ENCODE results near the gene HBEGF.

HBEGF gene

DNA sequence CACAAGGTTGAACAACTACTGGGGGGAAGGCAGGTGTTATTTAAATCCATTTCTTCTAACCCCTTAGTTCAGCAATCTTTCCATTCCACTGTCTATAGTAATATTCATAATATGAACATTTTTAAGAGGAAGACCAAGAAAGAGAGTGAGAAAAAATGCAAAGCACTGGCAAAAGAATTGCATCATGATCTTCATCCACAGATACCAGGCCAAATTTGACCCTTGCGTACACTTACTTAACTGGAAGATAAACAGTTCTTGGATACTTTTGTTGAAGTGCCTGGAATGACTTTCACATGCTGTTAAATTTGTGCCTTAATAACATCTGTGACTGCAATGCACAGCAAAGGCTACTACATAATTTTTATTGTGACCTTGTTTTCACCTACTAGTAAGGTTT lies 45.3 kb downstream of the HBEGF start:
- no peak for DNase-seq

DNA sequence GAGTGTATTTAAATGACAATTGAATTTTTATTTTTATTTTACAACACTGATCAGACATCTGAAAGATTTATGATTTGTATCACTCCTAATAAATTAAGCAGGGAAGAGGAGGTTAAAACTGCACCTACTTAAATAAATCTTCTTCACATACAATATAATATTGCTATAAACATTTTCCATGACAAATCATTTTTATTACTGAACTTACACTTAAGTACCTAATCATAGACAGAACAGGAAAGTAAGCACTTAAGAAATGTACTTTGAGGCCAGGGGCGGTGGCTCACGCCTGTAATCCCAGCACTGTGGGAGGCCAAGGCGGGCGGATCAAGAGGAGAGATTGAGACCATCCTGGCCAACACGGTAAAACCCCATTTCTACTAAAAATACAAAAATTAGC lies 47.3 kb downstream of the HBEGF start:
- no peak for DNase-seq

DNA sequence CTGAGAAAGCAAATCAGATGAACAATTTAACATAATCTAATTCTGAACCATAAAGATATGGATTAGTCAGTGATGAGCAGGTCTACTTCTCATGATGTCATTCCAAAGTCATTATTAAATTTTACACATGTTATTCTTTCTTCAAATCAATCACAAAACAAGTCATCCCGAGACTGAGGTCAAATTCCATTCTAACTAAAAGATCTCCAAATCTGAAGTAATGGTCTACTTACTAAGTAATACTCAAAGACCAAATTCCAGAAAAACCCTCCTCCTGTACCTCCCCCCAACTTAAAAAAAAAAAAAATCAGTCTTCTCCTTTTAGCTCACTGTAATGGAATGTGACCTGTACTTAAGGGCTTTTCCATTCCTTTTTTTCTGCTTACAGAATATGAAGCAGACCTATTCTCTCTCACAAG lies 48.2 kb downstream of the HBEGF start:
- no peak for DNase-seq

DNA sequence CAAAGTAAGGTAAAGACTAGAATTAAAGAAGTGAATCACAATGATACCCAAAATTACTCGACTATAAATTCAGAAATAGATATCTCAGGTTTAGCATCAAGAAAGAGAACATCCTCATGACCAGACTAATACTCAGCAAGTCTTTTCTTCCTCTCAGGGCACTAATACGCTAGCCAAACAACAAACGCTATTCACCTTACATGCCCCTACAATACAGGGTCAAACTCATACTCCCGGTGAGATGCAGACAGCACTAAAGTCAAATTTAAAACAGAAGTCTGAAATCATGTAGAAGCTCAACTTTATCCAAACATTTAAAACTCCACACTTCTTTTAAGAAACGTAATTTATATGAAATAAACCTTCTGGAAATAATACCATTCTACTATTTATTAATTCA lies 49.1 kb downstream of the HBEGF start:
- DNase-seq, result no peak

DNA sequence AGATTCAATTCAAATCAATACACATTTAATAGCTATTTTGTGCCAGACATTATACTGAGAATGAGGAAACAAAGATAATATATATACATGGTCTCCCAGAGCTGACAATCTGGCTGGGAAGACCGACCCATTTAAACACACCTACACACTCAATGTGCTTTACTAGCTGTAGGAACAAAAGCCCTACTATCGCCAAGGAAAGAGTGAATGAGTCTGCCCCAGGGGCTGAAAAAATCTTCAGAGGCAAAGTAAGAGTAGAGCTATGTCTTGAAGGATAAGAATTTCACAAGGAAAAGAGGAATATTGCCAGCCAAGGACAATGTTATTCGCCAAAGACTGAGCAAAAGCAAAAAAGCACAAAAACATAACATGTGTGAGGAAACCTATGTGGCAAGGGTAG lies 50.1 kb downstream of the HBEGF start:
- no peak for DNase-seq

DNA sequence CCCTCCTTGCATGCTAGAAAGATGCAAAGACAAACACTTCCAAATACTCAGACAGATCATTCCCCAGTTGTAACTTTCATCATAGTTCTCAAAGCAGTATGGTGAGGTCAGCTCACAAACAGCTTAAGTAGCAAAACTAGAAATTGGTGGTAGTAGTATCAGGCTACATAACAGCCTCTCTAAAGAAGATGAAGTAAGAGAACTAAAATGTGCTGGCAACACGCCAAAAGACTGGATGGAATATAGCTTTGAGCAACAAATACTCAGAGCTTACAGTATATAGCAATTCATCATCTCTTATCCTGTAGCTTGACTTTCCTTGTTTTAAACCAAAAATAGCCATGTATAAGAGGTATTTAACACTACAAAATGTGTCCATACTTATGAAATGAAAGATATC lies 51.0 kb downstream of the HBEGF start:
- DNase-seq, result no peak

DNA sequence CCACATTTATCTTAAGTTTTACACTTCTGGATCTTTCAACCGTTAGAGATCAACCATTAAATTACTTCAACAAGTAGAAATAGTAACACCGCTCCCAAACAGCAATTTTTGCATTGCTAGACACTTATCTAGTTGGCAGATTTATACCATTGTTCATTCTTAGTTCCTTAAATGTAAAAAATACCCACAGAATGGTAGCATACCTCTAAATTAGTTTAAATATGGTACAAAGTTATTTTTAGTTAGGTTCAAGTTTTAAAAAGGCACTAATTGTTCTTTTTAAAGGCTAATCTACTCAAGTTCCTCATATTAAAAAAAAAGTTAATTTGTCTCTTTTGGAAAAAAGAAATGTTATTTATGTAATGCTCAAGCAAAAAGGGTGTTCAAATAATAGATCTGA lies 51.6 kb downstream of the HBEGF start:
- no peak for DNase-seq

DNA sequence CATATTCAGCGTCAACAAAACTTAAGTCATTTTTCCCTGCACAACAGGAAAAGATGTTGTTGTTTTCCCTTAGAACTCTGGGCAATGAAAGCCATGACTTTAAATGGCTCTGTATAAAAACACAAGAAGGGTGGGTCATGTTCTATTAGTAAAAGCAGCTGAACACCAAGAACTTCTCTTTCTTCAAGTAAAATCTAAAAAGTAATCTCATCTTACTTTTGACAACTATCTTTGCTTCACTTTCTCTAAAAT lies 52.6 kb downstream of the HBEGF start:
- no peak for DNase-seq

DNA sequence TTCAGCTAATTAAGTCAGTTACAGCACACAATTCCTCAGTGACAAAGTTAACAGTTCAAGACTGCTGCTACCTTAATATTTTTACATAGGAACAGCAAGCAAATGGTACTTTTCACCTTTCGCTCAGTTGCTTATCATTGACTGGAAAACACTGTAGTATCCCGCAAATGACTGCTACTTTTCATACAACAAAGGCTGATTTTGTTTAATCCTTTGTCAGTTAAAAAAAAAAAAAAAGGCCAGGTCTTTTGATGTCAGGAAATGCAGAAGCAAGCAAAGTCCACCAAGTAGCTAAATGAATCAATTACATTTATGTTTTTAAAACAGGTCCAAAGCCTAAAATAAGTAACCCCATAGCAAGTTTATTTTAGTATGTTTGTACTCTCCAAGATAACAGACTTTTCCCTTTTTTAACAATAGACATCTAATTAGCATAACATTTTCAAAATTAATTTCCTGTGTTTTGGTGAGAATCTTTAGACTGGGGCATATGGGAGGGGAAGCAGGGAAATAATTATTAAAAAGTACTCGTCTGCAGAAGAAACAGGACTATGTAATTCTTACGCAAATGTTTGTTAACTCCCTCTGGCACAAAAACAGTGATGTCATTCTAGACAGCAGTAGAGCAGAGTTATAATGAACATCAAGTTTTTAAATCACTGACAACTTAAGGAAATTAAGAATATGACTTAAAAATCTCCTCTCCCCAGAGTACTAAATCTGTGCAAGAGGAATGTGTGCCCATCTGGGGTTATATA lies 53.1 kb downstream of the HBEGF start:
- no peak for DNase-seq

DNA sequence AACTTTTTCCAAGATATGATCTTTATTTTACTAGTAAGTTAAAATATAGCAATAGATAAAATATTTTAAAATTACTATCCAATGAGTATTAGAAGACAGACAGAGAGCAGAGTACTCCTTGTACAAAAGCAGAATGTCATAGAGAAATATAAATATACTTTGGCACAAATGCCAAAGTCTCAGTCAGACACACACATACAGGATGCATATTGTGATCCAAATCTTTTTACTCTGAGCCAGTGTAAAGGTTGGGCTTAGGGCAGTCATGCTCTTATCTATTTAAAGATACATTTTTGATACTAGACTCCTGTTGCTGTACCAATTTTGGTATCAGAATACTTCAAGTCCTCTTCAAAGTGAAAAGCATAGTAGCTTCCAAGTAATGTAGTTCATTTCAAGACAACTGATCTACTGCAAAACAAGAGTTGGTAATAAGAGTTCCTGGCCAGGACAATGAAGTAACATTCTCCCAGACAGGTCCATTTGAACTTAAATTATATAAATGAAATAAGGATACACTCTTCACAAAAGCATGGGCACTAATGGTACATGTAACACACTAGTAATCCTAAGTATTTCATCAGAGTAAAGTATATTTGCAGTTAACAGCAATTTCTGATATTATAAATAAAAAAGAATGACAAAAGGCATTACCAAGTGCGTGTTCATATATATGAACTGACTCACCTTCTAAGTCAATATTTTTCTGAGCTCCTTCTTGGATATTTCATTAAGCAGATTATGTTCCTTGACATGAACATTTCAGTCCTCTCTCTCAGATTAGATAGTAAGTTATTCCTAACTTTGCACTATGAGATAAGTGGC lies 54.0 kb downstream of the HBEGF start:
- no peak for DNase-seq

DNA sequence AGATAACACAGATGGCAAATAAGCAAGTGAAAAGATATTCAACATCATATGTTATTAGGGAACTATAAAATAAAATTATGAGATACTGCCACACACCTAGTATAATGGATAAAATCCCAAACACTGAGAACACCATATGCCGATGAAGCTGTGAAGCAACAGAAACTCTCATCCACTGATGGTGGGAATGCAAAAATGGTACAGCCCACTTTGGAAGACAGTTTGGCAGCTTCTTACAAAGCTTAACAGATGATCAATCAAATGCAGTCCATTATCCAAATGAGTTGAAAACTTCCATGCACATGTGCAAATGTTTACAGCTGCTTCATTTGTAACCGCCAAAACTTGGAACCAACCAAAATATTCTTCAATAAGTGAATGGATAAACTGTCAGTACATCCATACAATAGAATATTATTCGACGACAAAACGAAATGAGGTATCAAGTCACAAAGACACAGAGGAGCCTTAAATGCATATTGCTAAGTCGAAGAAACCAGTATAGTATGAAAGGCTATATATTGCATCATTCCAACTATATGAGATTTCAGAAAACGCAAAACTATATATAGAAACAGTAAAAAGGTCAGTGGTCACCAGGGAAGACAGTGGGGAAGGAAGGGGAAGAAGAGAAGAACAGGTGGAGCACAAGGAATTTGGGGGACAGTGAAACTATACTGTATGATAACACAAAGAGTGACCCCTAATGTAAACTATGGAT lies 58.4 kb downstream of the HBEGF start:
- no peak for DNase-seq

DNA sequence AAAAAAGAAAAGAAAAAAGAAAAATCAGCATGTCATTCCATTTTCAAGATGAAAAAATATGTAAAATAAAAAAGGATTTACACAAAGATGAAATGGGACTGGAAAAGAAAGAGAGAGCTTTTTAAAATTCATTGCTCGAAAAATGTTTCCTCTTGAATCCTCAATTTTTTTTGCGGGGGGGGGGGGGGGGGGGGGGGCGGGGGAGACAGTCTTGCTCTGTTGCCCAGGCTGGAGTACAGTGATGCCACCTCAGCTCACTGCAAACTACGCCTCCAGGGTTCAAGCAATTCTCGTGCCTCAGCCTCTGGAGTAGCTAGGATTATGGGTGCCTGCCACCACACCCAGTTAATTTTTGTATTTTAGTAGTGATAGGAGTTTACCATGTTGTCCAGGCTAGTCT lies 60.0 kb downstream of the HBEGF start:
- DNase-seq, result no peak

DNA sequence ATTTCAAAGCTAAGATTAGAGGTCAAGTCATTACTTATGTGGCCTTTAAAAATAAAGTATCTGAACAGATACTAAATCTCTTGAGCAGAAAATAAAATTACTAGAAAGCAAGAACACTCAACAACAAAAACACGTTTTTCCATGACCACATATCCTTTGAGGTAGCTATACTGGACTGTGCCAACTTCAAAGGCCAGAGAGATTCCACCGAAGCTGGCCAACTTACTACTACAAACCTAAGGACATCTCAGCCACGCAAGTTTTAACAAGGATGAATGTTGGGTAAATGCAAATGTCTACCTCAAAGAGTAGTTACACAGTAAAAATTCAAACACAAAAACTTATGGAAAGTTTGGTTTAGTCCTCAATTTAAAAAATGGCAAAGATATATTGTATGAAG lies 62.4 kb downstream of the HBEGF start:
- no peak for DNase-seq
